Smooth muscle cell (in vitro differentiated cells): ENCODE results near the gene TBC1D23. TPM values are rescaled to one million over a fixed set of nuclear protein-coding genes. Genes with fewer than 3 reads are reported as not detected.

Experiments
- DNase-seq: peaks from one replicate; lab custom pipeline; 2025; ENCODE audit not compliant: unreplicated experiment; lab: John Stamatoyannopoulos, UW
- H2AFZ ChIP-seq: fragments of 200-600 bp; sonication (generic); 2 replicates; pipeline ENCODE4 v1.6.0; 2016; ENCODE audit warnings: antibody characterized with exemption, low read depth, mild to moderate bottlenecking
- H3F3A ChIP-seq: fragments of 200-600 bp; sonication (generic); 2 replicates; pipeline ENCODE4 v1.6.0; 2017; ENCODE audit warnings: antibody characterized with exemption, low read depth
- H3K27ac ChIP-seq: fragments of 200-600 bp; sonication (generic); 2 replicates; pipeline ENCODE4 v1.5.1; 2016; ENCODE audit warnings: low read depth, mild to moderate bottlenecking
- H3K27me3 ChIP-seq: fragments of 200-600 bp; sonication (generic); 2 replicates; pipeline ENCODE4 v1.6.1; 2016; ENCODE audit warnings: low read depth, mild to moderate bottlenecking
- H3K36me3 ChIP-seq: fragments of 200-600 bp; sonication (generic); 2 replicates; pipeline ENCODE4 v1.5.1; 2016; ENCODE audit warnings: low read depth
- H3K4me1 ChIP-seq: fragments of 200-600 bp; sonication (generic); 2 replicates; pipeline ENCODE4 v1.5.1; 2016; ENCODE audit warnings: low read depth
- H3K4me2 ChIP-seq: fragments of 200-600 bp; sonication (generic); 2 replicates; pipeline ENCODE4 v1.6.0; 2016; ENCODE audit warnings: mild to moderate bottlenecking
- H3K4me3 ChIP-seq: fragments of 200-600 bp; sonication (generic); 2 replicates; pipeline ENCODE4 v1.5.1; 2016; ENCODE audit warnings: mild to moderate bottlenecking
- H3K79me2 ChIP-seq: fragments of 200-600 bp; sonication (generic); 2 replicates; pipeline ENCODE4 v1.6.0; 2016; ENCODE audit warnings: low read depth, mild to moderate bottlenecking
- H3K9ac ChIP-seq: fragments of 200-600 bp; sonication (generic); 2 replicates; pipeline ENCODE4 v1.6.0; 2016; ENCODE audit warnings: low read depth
- H3K9me3 ChIP-seq: fragments of 200-600 bp; sonication (generic); replicated peaks from 2 replicates; pipeline ENCODE4 v1.5.1; 2016; ENCODE audit warnings: low read depth
- H4K20me1 ChIP-seq: fragments of 200-600 bp; sonication (generic); 2 replicates; pipeline ENCODE4 v1.6.0; 2016; ENCODE audit warnings: low read depth
- CTCF ChIP-seq: fragments of 200-600 bp; sonication (generic); IDR thresholded peaks from 2 replicates; pipeline ENCODE4 v1.5.1; 2017; ENCODE audit warnings: borderline replicate concordance, mild to moderate bottlenecking, antibody characterized with exemption; ENCODE audit not compliant: insufficient read depth, poor library complexity, severe bottlenecking
- WGBS: methylation state at CpG from one replicate; pipeline ENCODE4 v1.1.7; 2016; ENCODE audit warnings: low lambda C conversion rate; 5-methylcytosine and 5-hydroxymethylcytosine counted together
- polyA plus RNA-seq: library from polyadenylated mRNA; unstranded; fragments of >200 nt; fragmentation: Nextera tagmentation; extraction: Ambion mirVana; gene quantifications from 2 replicates; pipeline ENCODE4 v1.2.1, GENCODE V29; 2016
- total RNA-seq: library from RNA; depleted of rRNA; stranded (reverse); fragments of >200 nt; gene quantifications from 2 replicates; pipeline ENCODE4 v1.2.3, GENCODE V29; 2014

The TBC1D23 gene
- total and polyA plus RNA-seq, 2 experiments from 2014 or later: 36.0 to 77.7 TPM

GRCh38 chr3:100264242-100264641, 3.5 kb downstream of the TBC1D23 start:
- H3K27me3 ChIP-seq: no peaks in the 10 kb centered on the region
- peaks cover 13% of the 10 kb centered on the region for H3K4me1 ChIP-seq
- peak overlapping the region; percentile 86 for H3K4me2 ChIP-seq
- H3F3A ChIP-seq: no peaks in the 10 kb centered on the region
- no peaks in the 10 kb centered on the region for H3K36me3 ChIP-seq
- H4K20me1 ChIP-seq: peaks cover 76% of the 10 kb centered on the region
- no peak overlapping the region for H2AFZ ChIP-seq
- WGBS: 62% methylated on average over 2 of the region's 2 CpGs
- H3K4me3 ChIP-seq: no peak overlapping the region
- H3K9ac ChIP-seq: no peak overlapping the region
- H3K27ac ChIP-seq: peak overlapping the region; percentile 33
- no peak for TF ChIP-seq CTCF
- no peak for DNase-seq
- no peaks in the 10 kb centered on the region for H3K9me3 ChIP-seq
- peaks cover 78% of the 10 kb centered on the region for H3K79me2 ChIP-seq

- H2AFZ ChIP-seq: no peak overlapping the region
- H3K4me3 ChIP-seq: no peak overlapping the region
- no peaks in the 10 kb centered on the region for H3K9me3 ChIP-seq
- no peak overlapping the region for H3K27ac ChIP-seq
- 93% methylated on average over 1 of the region's 1 CpG for WGBS
- H3K4me1 ChIP-seq: peaks cover 9% of the 10 kb centered on the region
- no peak for DNase-seq
- H3K79me2 ChIP-seq: peaks cover 79% of the 10 kb centered on the region
- no peak for TF ChIP-seq CTCF
- H3K4me2 ChIP-seq: peak overlapping the region; percentile 86
- peaks cover 83% of the 10 kb centered on the region for H4K20me1 ChIP-seq
- no peaks in the 10 kb centered on the region for H3K36me3 ChIP-seq
- no peaks in the 10 kb centered on the region for H3F3A ChIP-seq
- H3K27me3 ChIP-seq: no peaks in the 10 kb centered on the region
- H3K9ac ChIP-seq: no peak overlapping the region
These were observed 4.2 kb downstream of the TBC1D23 start for GRCh38 chr3:100265016-100265415.

- peaks cover 97% of the 10 kb centered on the region for H4K20me1 ChIP-seq
- H3K4me2 ChIP-seq: no peak overlapping the region
- no peak overlapping the region for H3K27ac ChIP-seq
- peaks cover 88% of the 10 kb centered on the region for H3K79me2 ChIP-seq
- peaks cover 5% of the 10 kb centered on the region for H3K4me1 ChIP-seq
- no peaks in the 10 kb centered on the region for H3K9me3 ChIP-seq
- TF ChIP-seq CTCF: no peak
- H3K4me3 ChIP-seq: no peak overlapping the region
- no peaks in the 10 kb centered on the region for H3K36me3 ChIP-seq
- WGBS: 97% methylated on average over 1 of the region's 1 CpG
- no peak overlapping the region for H2AFZ ChIP-seq
- H3K27me3 ChIP-seq: no peaks in the 10 kb centered on the region
- H3K9ac ChIP-seq: no peak overlapping the region
- no peak for DNase-seq
- H3F3A ChIP-seq: no peaks in the 10 kb centered on the region
These were observed 5.7 kb downstream of the TBC1D23 start for GRCh38 chr3:100266531-100266930.

GRCh38 chr3:100268156-100268555, 7.4 kb downstream of the TBC1D23 start:
- peaks cover 82% of the 10 kb centered on the region for H3K79me2 ChIP-seq
- H3K4me1 ChIP-seq: no peaks in the 10 kb centered on the region
- no peak overlapping the region for H3K4me3 ChIP-seq
- H3F3A ChIP-seq: no peaks in the 10 kb centered on the region
- no peak for TF ChIP-seq CTCF
- peaks cover 96% of the 10 kb centered on the region for H4K20me1 ChIP-seq
- H3K27ac ChIP-seq: peak overlapping the region; percentile 84
- no peaks in the 10 kb centered on the region for H3K27me3 ChIP-seq
- no peak overlapping the region for H2AFZ ChIP-seq
- no peak overlapping the region for H3K9ac ChIP-seq
- H3K36me3 ChIP-seq: no peaks in the 10 kb centered on the region
- DNase-seq: no peak
- H3K9me3 ChIP-seq: no peaks in the 10 kb centered on the region
- H3K4me2 ChIP-seq: peak overlapping the region; percentile 43
